Neural cell (in vitro differentiated cells): ENCODE data around the gene CLDN24.

ENCODE experiments used
- CTCF ChIP-seq: fragments of 450-650 bp; IDR thresholded peaks from 2 replicates; pipeline ENCODE4 v1.5.1; 2014; ENCODE audit warnings: antibody characterized with exemption, mild to moderate bottlenecking, moderate library complexity; ENCODE audit not compliant: poor library complexity, severe bottlenecking
- EP300 ChIP-seq: fragments of 450-650 bp; conservative IDR thresholded peaks from 2 replicates; pipeline ENCODE4 v1.6.1; 2014; ENCODE audit warnings: antibody characterized with exemption, mild to moderate bottlenecking, moderate library complexity; ENCODE audit not compliant: poor library complexity, severe bottlenecking
- EZH2 ChIP-seq: fragments of 200-600, 300-800 bp; shearing (Covaris generic), sonication (generic); IDR thresholded peaks from 2 replicates; pipeline ENCODE4 v1.6.1; 2014; ENCODE audit warnings: antibody characterized with exemption, low read length, borderline replicate concordance, mild to moderate bottlenecking; ENCODE audit not compliant: insufficient read depth, poor library complexity, severe bottlenecking
- MXI1 ChIP-seq: fragments of 450-650 bp; conservative IDR thresholded peaks from 2 replicates; pipeline ENCODE4 v1.6.1; 2014; ENCODE audit warnings: antibody characterized with exemption, mild to moderate bottlenecking; ENCODE audit not compliant: poor library complexity, severe bottlenecking
- POLR2AphosphoS5 ChIP-seq: IDR thresholded peaks from 2 replicates; pipeline ENCODE4 v1.6.1; 2012
- RAD21 ChIP-seq: fragments of 450-650 bp; conservative IDR thresholded peaks from 2 replicates; pipeline ENCODE4 v1.6.1; 2014; ENCODE audit warnings: antibody characterized with exemption, mild to moderate bottlenecking, moderate library complexity
- REST ChIP-seq: IDR thresholded peaks from 2 replicates; pipeline ENCODE4 v1.6.1; 2012; ENCODE audit warnings: borderline replicate concordance
- SMC3 ChIP-seq: fragments of 450-650 bp; conservative IDR thresholded peaks from 2 replicates; pipeline ENCODE4 v1.6.1; 2014; ENCODE audit warnings: antibody characterized with exemption, mild to moderate bottlenecking, moderate library complexity; ENCODE audit not compliant: poor library complexity

- TF ChIP-seq EP300 (no peak), CTCF (no peak), POLR2AphosphoS5 (no peak), RAD21 (no peak), SMC3 (no peak), MXI1 (no peak), REST (no peak), EZH2 (no peak)
These were observed 49.8 kb downstream of the CLDN24 start for GRCh38 chr4:183272384-183272783.
